Vagina (tissue), 2 donors: ENCODE results near the gene SCAMP5.

Source experiments
- POLR2A ChIP-seq, 2 donors: fragments of 450-650 bp; IDR thresholded peaks; one replicate each; pipeline ENCODE4 v1.6.1; 2017; ENCODE audit warnings: antibody characterized with exemption in 2 of 2, mild to moderate bottlenecking in 2 of 2, moderate library complexity in 2 of 2
- TF ChIP-seq, protein P1 (sequence below), 3 experiments: fragments of 450-650 bp in 2 of 3; fragments of 200-600 bp in 1 of 3; sonication (generic) in 1 of 3; IDR thresholded peaks; one replicate each; pipeline ENCODE4 v1.5.1; 2017 to 2019; ENCODE audit warnings: antibody characterized with exemption in 3 of 3, mild to moderate bottlenecking in 2 of 3, moderate library complexity in 2 of 3

DNA sequence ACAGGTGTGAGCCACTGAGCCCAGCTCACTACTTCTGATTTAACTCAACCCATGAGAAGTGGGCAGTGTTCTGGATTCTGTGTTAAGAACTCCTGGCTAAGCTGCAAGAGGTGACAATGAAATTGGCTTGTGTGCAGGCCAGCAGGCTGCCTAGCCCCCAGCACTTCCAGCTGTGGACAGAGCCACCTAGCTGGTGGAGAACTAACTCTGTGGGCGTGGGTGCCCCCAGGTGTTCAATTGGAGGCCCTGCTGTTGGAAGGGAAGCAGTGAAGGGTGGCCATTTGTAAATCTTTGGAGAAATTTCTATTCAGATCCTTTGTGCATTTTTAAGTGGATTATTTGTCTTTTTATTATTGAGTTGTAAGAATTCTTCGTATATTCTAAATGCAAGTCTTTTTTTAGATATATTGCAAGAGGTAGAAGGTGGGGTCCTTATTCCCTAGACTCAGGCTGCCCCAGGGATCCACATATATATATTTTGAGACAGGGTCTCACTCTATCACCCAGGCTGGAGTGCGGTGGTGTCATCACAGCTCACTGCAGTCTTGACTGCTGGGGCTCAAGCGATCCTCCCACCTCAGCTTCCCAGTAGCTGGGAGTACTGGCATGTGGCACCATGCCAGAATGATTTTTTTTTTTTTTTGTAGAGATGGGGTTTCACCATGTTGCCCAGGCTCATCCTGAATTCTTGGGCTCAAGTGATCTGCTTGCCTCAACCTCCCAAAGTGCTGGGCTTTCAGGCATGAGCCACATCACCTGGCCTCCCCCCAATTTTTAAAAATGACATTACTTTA, 7.2 kb upstream of the SCAMP5 start:
- TF ChIP-seq, protein P1, sequence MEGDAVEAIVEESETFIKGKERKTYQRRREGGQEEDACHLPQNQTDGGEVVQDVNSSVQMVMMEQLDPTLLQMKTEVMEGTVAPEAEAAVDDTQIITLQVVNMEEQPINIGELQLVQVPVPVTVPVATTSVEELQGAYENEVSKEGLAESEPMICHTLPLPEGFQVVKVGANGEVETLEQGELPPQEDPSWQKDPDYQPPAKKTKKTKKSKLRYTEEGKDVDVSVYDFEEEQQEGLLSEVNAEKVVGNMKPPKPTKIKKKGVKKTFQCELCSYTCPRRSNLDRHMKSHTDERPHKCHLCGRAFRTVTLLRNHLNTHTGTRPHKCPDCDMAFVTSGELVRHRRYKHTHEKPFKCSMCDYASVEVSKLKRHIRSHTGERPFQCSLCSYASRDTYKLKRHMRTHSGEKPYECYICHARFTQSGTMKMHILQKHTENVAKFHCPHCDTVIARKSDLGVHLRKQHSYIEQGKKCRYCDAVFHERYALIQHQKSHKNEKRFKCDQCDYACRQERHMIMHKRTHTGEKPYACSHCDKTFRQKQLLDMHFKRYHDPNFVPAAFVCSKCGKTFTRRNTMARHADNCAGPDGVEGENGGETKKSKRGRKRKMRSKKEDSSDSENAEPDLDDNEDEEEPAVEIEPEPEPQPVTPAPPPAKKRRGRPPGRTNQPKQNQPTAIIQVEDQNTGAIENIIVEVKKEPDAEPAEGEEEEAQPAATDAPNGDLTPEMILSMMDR (IDR thresholded peaks at IDR 0.05): no peak
- no peak for TF ChIP-seq POLR2A (IDR thresholded peaks at IDR 0.05)
